ENCODE results near the gene CNBD2.
A peak's percentile ranks its signal among the peaks of the same experiment; 100 is the strongest.
"Not testable (repeated sequence)": the region's sequence is repeated elsewhere in the genome, so short reads cannot be mapped to it uniquely, and the experiment has no call there.

Gene CNBD2

GRCh38 chr20:36028106-36028808 is 59.9 kb downstream of the CNBD2 start:
- no peak for DNase-seq

GRCh38 chr20:36030149-36030548 is 61.8 kb downstream of the CNBD2 start:
- DNase-seq = no peak

- no peak for DNase-seq
Observed at GRCh38 chr20:36031806-36032205, 63.4 kb downstream of the CNBD2 start.

DNA sequence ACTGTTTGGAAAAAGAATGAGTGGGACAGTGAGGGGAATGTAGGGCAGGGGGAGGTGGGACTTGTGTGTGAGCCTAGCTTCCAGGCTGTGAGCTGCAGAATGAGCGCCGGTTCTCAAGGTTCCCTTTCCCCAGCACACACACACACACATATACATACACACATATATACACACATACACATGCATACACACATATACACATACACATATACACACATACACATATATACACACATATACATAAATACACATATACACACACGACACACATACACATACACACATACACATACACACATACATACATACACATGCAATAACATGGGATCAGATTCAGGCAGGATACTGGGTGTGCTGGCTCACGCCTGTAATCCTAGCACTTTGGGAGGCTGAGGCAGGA is 66.5 kb downstream of the CNBD2 start:
- no peak for DNase-seq

- no peak for DNase-seq
Observed at GRCh38 chr20:36035745-36036144, 67.4 kb downstream of the CNBD2 start.

DNA sequence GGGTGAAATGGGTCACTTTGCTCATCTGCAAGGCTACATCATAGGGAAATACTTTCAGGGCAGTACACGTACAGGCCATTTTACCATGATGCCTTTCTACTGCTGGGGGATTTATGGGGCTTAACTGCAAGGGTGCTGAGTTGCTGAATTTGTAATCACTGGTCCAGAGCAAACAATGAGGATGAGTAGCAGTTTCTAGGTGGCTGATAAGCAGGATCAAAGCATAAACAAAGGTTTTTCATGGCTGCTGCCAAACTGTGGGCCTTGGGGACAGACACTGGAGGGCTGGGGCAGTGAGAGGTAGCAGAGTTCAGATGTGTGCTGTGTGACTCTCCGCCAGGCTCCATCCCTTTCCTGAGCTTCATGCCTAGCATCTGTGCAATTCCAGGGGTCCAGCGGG is 68.3 kb downstream of the CNBD2 start:
- DNase-seq = no peak

DNA sequence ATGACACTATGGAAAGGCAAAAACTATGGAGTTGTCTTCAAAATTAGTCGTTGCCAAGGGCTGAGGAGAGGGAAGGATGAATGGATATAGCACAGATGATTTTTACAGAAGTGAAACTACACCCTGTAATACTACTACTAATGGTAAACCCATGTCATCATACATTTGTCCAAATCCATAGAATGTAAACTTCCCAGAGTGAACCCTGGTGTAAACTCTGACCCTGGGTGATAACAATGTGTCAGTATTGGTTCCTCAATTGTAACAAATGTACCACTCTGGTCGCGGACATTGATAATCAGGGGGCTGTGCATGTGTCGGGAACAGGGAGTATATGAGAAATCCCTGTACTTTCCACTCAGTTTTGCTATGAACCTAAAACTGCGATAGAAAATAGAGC is 72.2 kb downstream of the CNBD2 start:
- DNase-seq = no peak

DNA sequence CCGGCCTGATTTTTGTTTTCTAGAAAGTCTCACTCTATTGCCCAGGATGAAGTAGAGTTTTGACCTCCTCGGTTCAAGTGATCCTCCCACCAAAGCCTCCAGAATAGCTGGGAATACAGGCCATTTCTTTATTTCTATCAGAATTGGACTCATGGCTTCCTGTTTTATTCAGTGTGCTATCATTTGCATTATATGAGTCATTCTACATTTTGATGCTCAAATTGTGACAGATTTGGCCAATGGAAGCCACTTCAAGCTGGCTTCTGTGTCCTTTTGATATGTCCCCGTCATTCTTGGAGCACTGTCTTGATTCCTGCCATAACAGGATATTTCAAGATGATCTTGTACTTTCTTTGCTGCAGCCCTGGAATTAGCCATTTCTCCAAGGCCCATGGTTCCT is 75.1 kb downstream of the CNBD2 start:
- DNase-seq = no peak

GRCh38 chr20:36043892-36044515 is 75.6 kb downstream of the CNBD2 start:
- DNase-seq = no peak

DNA sequence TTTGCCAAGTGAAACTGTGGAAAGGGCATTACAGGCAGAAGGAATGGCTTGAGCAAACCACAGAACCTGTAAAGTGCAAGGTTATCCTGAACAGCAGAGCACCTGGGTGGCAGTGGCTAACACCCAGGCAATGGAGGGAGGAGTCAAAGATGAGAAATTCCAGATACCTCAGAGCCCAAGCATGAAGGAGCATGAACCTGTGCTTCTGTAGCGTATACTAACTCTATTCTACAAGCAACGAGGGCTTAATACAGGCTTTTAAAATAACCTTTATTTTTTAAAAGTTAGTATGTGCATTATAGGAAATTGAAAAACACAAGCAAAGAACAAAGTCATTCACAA is 77.0 kb downstream of the CNBD2 start:
- no peak for DNase-seq

DNA sequence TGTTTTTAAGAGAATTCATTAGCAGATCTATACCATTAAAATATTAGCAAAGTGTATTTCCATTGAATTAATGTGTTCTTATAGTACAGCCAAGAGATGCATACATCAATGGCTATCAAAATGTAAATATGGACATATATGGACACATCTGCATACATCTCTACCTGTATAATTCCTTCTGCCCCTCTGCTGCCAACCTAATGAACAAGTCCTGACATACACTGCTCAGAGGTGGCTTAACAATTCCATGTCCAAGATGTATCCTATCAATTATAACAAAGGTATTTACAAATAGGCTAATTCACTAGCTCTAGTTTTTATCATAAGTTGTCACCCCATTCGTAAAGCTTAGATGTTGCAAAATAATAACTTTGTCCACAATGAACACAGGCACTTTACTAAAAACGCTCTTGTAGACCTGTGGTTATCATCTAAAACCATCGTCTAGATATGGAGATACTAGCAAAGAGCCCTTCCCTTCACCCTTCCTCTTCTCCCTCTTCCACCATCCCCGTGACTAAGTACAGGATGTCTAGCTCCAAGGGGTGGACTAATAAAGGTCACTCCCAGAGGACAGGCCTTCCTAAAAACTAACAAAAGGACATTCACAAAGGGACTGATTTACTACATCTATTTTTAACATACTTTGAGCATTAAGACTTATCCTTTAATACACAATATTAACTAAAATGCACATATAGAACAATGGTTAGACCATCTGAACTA is 77.8 kb downstream of the CNBD2 start:
- not testable (repeated sequence) for DNase-seq

GRCh38 chr20:36049408-36049807 is 81.0 kb downstream of the CNBD2 start:
- DNase-seq = not testable (repeated sequence)

- peak; percentile 51 for DNase-seq
Observed at GRCh38 chr20:36050436-36051317, 82.3 kb downstream of the CNBD2 start.

DNA sequence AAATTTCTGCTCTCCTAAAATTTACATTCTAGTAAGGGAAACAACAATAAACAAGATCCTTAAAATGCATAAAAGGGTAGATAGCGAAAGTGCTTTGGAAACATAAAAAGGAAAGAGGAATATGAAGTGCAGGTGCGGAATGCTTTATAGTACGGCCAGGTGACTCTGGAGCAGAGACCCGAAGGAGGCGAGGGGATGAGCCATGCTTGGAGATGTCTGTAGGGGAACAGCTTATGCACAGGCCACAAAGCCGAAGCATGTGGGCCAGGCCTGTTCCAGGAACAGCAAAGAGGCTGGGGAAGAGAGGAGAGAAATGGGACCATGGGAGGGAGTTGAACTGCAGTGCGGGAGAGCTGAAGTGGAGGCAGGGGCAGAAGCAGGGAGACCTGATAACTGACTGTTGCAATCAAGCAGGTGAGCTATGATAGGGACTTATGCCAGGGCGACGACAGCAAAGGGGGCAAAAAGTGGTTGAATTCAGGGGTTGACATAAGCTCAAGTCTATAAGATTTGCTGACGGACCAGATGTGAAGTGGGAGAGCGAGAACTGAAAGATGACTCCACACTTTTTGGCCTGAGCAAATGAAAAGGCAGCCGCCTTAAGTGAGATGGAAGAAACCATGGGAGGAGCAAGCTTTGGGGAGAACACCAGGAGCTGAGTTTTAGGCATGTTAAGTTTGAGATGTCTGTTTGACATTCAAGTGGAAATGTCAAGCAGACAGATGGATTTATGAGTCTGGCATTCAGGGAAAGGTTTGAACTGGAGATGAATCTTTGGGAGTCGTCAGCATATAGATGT is 83.1 kb downstream of the CNBD2 start:
- DNase-seq = no peak

DNA sequence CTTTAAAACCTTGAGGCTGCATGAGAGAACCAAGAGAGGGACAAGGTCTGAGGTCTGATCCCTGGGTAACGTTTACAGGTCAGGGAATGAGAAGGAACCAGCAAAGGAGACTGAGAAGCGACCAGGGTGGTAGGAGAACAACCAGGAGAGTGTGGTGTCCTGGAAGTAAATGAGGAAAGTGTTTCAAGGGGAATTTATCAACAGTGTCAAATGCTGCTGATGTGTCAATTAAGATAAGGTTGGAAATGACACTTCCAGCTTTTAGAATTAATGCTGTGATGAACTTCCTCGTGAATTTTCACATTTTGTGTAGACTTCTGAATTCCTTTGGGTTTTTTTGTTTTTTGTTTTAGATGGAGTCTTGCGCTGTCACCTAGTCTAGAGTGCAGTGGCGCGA is 83.7 kb downstream of the CNBD2 start:
- DNase-seq = no peak

GRCh38 chr20:36053863-36054518 is 85.6 kb downstream of the CNBD2 start:
- DNase-seq = not testable (repeated sequence)

- DNase-seq = no peak
Observed at GRCh38 chr20:36055145-36055544, 86.8 kb downstream of the CNBD2 start.

- DNase-seq = no peak
Observed at GRCh38 chr20:36060676-36061075, 92.3 kb downstream of the CNBD2 start.

DNA sequence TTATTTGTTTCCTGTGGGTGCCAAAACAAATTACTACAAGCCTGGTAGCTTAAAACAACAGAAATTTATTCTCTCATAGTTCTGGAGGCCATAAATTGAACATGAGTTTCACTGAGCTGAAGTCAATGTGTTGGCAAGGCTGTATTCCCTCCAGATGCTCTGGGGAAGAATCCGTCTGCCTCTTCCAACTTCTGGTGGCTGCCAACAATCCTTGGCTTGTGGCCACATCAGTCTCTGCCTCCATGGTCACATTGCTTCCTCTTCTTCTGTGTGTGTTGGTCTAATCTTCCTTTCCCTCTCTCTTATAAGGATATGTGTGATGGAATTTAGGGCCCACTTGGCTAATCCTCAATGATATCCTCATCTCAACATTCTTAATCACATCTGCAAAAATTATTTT is 93.4 kb downstream of the CNBD2 start:
- no peak for DNase-seq

GRCh38 chr20:36062799-36063198 is 94.4 kb downstream of the CNBD2 start:
- DNase-seq = no peak

DNA sequence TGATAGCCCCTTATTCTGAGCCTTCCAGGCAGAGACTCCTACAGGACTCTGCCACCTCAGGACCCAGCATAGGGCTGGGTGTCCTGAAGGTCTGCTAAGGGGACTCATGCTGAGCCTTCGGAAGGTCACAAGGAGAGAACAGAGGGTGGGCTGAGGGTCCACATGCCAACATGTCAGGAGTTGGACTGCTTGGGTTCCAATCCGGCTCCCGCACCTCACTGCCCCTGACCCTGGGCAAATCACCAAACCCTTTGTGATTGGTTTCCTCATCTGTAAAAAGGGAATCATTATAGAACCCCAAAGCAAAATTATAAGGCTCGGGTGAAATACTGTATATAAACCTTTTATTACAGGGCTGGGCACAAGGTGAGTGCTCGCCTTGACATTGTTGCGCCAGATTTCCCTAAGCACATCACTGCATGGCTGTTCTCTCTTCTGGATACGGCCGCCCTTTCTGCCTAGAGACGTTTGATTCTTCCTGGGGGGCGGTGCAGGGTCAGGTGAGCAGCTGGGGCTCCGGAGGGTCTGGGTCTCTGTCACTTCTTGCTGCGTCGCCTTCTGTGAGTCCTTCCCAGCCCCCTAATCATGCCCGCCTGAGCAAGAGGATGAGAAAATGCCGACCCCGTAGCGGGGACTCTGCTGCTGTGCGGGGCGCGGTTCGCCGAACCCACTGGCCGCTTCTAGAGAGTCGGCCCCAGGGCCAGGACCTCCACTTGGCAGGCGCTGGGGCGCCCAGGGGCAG is 95.7 kb downstream of the CNBD2 start:
- no peak for DNase-seq
